GM12872 (cell line): Measurements from ENCODE around the gene ARAP3.

Experiments
- TF ChIP-seq, protein P1 (sequence below): IDR thresholded peaks from 3 replicates; pipeline ENCODE4 v1.5.1; 2011; ENCODE audit warnings: low read depth, mild to moderate bottlenecking, low read length, moderate library complexity; ENCODE audit not compliant: insufficient read depth

The ARAP3 gene

DNA sequence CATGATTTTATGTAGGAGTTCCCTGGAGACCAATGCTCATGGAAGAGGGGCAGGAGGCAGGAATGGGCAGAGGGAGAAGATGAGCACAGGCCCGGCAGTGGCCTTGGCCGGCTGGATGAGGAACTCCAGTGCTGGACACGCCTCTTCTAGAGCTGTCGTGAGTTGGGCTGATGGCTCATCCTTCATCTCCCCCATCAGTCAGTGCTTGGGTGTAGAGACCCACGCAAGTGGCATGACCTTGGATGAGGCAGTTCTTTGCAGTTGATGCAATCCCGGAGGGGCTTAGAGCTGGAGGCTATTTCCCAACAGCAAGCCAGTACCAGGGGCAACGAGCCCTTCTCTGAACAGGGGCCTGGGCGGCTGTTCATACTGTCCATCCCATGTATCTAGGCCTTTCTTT lies 25.5 kb upstream of the ARAP3 start:
- TF ChIP-seq, protein P1, sequence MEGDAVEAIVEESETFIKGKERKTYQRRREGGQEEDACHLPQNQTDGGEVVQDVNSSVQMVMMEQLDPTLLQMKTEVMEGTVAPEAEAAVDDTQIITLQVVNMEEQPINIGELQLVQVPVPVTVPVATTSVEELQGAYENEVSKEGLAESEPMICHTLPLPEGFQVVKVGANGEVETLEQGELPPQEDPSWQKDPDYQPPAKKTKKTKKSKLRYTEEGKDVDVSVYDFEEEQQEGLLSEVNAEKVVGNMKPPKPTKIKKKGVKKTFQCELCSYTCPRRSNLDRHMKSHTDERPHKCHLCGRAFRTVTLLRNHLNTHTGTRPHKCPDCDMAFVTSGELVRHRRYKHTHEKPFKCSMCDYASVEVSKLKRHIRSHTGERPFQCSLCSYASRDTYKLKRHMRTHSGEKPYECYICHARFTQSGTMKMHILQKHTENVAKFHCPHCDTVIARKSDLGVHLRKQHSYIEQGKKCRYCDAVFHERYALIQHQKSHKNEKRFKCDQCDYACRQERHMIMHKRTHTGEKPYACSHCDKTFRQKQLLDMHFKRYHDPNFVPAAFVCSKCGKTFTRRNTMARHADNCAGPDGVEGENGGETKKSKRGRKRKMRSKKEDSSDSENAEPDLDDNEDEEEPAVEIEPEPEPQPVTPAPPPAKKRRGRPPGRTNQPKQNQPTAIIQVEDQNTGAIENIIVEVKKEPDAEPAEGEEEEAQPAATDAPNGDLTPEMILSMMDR = no peak

DNA sequence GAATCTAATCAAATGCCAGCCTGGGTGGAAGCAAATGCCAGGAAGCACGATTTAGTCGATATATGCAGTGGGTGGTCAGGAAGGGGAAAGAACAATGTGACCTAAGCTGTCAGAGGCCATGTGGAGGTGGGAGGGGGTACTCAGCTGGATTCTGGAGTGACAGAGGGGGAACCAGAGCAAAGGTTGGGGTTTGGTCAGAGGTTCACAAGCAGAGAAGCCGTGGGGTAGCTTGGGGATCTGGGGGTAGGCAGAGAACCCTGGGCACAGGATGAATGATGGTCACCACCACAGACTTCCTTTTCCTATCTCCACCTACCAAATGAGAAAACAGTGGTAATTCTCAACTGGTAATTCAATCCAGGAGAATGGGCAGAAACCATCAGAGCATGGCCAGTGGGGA lies 24.1 kb upstream of the ARAP3 start:
- TF ChIP-seq, protein P1 = no peak

DNA sequence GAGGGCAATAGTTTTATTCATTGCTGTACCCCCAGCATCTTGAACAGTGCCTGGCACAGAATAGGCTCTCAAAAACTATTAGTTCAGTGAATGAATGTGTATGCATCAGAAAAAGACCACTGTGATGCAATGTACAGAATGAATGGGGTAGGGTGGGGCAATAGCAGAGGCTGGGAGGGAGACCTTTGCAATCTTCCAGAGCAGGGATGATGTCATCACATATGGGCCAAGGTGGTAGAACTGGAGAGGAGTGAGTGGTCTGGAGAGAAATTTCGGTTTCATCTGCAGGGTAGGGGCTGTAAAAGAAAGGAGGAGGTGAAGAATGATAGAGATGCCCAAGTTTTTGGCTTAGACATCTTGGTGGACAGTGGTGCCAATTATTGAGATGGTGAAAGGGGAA lies 23.4 kb upstream of the ARAP3 start:
- TF ChIP-seq, protein P1 = no peak

DNA sequence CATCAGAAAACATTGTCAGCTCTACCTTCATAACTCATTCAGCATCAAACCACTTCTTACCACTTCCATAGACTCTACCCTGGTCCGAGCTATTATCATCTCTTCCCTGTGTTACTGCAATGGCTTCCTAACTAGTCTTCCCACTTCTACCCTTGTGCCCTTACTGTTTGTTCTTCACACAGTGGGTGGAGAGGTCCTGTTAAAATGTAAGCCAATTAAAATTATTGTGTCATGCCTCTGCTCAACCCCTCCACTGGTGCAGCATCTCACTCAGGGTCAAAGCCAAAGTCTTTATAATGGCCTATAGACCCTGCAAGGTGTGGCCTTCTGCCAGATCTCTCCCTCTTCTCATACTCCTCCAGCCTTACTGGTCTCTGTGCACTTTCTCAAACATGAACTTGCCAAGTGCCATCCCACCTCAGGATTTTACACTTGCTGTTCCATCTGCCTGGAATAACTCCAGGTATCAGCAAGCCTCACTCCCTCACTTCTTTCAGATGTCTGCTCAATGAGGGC lies 22.8 kb upstream of the ARAP3 start:
- TF ChIP-seq, protein P1 = no peak

DNA sequence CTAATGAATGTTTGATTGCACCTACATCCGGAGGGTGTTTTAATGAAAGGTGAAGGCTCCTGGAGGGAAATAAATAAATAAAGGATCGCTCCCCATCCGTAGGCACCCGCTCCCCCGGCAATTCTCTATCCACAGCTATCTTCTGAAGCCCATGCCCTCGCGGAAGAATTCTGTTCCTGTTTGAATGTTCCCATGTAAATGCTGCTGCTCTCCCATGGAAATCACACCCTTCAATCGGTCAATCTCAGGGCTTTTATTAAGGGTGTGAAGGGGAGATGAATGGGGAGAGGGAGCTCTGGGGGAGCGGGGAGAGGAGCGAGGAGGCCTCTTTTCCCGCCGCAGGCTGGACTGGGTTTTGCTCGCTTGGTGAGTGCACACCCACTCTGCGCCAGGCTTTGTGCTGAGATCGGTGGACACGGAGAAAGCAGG lies 21.1 kb upstream of the ARAP3 start:
- TF ChIP-seq, protein P1 = no peak

DNA sequence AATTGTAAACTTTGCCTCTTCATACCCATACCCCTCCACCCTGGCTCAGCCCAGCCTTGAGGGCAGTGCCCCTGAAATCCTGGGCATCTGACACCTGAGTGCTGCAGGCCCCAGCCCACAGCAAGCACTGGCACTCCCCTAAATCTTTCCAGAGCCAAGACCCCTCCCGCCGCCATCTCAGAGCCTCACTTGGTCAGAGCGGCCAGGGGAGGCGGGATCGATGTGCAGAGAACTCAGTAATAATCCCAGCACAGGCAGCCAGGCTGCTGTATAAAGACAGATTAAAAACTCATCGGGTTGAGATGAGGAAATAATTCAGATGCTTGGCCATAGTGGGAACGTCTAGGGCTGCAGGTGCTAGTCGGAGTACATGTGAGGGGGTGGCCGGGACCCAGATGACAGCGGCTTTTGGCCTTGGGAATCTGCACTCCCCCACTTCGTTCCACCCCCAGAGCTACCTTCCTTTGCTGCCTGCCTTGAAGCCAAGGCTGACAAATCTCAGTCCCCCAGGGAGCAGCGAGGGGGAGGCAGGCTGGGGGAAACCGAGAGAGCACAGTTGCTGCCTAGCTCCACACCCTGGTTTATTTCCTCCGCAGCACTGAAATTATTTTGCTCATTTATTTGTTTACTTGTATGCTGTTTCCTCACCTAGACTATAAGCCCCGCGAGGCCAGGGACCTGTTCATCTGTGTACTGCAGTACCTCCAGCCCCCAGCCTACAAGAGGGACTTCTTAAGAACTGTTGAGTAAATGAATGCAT lies 19.5 kb upstream of the ARAP3 start:
- TF ChIP-seq, protein P1 = no peak

DNA sequence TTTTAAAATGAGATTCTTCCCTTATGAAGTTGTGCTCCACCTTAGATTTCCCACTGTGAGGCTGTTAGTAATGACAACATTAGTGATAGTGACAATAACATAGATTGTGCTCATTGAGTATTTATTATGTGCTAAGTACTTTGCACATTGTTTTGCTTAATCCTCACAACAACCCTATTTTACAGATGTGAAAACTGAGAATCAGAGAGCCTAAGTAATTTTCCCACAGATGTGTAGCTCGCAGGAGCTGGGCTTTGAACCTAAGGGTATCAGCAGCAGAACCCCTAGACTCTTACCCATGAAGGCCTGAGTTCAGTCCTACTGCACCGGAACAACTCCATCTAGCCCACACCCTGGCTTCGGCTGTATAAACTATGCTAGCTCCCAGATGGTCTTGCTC lies 15.6 kb upstream of the ARAP3 start:
- TF ChIP-seq, protein P1 = no peak
